ENCODE measurements around the gene C1orf167.
A peak's percentile ranks its signal among the peaks of the same experiment; 100 is the strongest.

Gene C1orf167

GRCh38 chr1:11738096-11738495 is 23.9 kb upstream of the C1orf167 start:
- DNase-seq: no peak

- DNase-seq: no peak
These were observed 23.2 kb upstream of the C1orf167 start for GRCh38 chr1:11738783-11739182.

- DNase-seq: no peak
These were observed 21.5 kb upstream of the C1orf167 start for GRCh38 chr1:11740258-11741192.

GRCh38 chr1:11741482-11741881 is 20.5 kb upstream of the C1orf167 start:
- no peak for DNase-seq

- DNase-seq: no peak
These were observed 20.0 kb upstream of the C1orf167 start for GRCh38 chr1:11741919-11742558.

- DNase-seq: no peak
These were observed 17.7 kb upstream of the C1orf167 start for GRCh38 chr1:11744287-11744686.

- no peak for DNase-seq
These were observed 15.9 kb upstream of the C1orf167 start for GRCh38 chr1:11746092-11746491.

GRCh38 chr1:11746795-11747487 is 15.1 kb upstream of the C1orf167 start:
- no peak for DNase-seq

GRCh38 chr1:11748294-11749202 is 13.4 kb upstream of the C1orf167 start:
- no peak for DNase-seq

- peak in 1 of 2 experiments; percentile 4 for DNase-seq
These were observed 12.7 kb upstream of the C1orf167 start for GRCh38 chr1:11749203-11749689.

- DNase-seq: no peak
These were observed 12.0 kb upstream of the C1orf167 start for GRCh38 chr1:11749996-11750395.

GRCh38 chr1:11751087-11751486 is 10.9 kb upstream of the C1orf167 start:
- no peak for DNase-seq

- no peak for DNase-seq
These were observed 9.5 kb upstream of the C1orf167 start for GRCh38 chr1:11752359-11753088.

- no peak for DNase-seq
These were observed 8.3 kb upstream of the C1orf167 start for GRCh38 chr1:11753555-11754208.

GRCh38 chr1:11757047-11757446 is 4.9 kb upstream of the C1orf167 start:
- no peak for DNase-seq

- no peak for DNase-seq
These were observed 2.2 kb upstream of the C1orf167 start for GRCh38 chr1:11759791-11760190.

- DNase-seq: no peak
These were observed 708 bp upstream of the C1orf167 start for GRCh38 chr1:11761285-11761684.

GRCh38 chr1:11764115-11764514 is 2.1 kb downstream of the C1orf167 start:
- DNase-seq: no peak

GRCh38 chr1:11764519-11764918 is 2.5 kb downstream of the C1orf167 start:
- DNase-seq: no peak

- no peak for DNase-seq
These were observed 3.9 kb downstream of the C1orf167 start for GRCh38 chr1:11765661-11766428.

Measured in NCI-H2081 (cell line).